Epithelial cell of esophagus (primary cell): Measurements from ENCODE around the gene RHOA.
A peak's percentile ranks its signal among the peaks of the same experiment; 100 is the strongest.

Experiments
- DNase-seq: peaks from one replicate; pipeline ENCODE4 v3.0.0; 2010; ENCODE audit warnings: low read depth
- H3K4me3 ChIP-seq: 2 replicates; pipeline ENCODE4 v1.5.1; 2011; ENCODE audit warnings: mild to moderate bottlenecking, low read length, control low read depth
- CTCF ChIP-seq: IDR thresholded peaks from 2 replicates; pipeline ENCODE4 v1.5.1; 2011; ENCODE audit warnings: low read depth, mild to moderate bottlenecking, low read length, control low read depth, inconsistent platforms; ENCODE audit not compliant: insufficient read depth; ENCODE audit errors: missing control alignments

The RHOA gene

GRCh38 chr3:49453621-49454020 is 41.8 kb upstream of the RHOA start:
- H3K4me3 ChIP-seq: no peak overlapping the region
- DNase-seq: no peak
- no peak for TF ChIP-seq CTCF

GRCh38 chr3:49445391-49445790 is 33.6 kb upstream of the RHOA start:
- no peak for TF ChIP-seq CTCF
- H3K4me3 ChIP-seq: no peak overlapping the region
- DNase-seq: no peak

GRCh38 chr3:49434731-49435130 is 23.0 kb upstream of the RHOA start:
- H3K4me3 ChIP-seq: no peak overlapping the region
- no peak for TF ChIP-seq CTCF
- DNase-seq: no peak

DNA sequence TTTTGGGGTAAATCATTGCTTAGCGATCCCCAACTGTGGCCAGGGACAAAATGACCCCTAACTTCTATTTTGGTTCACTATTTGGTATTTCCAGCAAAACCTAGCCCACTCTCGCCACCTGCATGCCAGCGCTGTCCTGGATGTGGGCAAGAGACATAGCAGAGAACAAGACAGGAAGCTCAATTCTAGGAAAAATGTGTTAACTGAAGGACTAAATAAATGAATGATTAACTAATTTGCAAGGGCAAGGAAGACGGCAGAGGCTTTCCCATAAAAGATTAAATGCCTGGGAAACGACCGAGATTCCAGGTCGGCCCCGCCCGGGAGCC is 16.9 kb upstream of the RHOA start:
- TF ChIP-seq CTCF: no peak
- no peak for DNase-seq

GRCh38 chr3:49427586-49427985 is 15.8 kb upstream of the RHOA start:
- H3K4me3 ChIP-seq: no peak overlapping the region
- DNase-seq: peak; percentile 79
- TF ChIP-seq CTCF: no peak

More for the DNA sequence above, 16.9 kb upstream of the RHOA start:
- H3K4me3 ChIP-seq: peak overlapping the region; percentile 69

DNA sequence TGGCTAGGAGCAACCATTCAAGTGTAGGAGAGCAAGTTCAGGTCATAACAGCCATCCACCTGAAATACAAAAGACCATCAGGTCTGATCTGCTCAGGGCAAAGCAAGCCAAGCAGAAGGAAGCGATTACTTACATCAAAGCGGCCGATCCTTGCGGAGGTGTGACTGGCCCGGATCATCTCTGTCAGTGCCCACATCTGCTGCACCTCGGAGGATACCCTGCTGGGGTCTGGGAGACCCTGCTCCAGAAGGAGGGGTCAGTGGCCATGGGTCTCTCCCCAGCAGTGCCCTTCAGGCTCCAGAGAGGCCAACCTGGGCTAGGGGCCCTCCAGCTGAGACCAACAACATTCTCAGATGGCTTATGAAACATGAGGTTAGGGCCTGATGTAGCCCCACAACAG is 13.0 kb upstream of the RHOA start:
- no peak overlapping the region for H3K4me3 ChIP-seq
- no peak for TF ChIP-seq CTCF

DNA sequence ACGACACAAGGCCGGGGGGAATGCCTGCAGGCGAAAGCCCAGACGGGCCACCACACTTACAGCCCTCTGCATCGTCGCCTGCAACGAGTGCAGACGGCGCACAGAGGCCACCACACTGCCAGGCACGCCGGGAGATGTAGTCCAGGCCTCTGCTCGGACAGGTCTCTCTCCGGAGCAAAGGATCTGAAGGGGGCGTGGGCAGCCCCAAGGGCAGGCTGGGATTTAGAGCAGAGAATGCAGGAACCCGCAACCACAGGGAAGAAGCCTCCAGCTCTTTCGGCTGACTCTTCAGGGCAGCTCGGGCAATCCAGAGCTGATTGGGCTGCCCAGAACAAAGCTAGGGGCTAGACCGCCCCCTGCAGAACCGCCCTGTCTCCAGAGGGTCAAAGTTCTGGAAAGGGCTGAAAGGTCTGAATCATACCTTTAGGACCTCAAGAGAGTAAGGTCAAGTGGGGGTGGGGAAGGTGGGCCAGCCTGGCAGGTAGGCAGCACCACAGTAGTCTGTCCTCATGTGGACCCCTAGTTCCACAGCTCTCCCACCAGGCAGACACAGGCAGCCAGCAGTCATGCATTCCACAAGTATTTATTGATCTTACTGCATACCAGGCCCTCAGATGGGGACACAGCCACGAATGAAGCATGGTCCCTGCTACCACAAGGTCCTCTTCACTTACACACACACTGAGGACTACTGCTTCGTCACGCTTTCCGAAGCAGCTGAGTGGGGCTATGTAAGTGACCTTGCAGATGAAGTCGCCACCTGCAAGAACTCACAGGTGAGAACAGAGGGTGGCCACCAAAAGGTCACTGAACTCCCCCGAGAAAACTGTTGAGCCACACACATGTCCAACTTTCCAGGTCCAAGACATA is 10.8 kb upstream of the RHOA start, which contains the start of gene AMT:
TSS of gene AMT (minus strand) at position 95 of the 870 bp plus-strand sequence. CDS start at position 72, 23 bp downstream.
- no peak for TF ChIP-seq CTCF
- H3K4me3 ChIP-seq: no peak within 1 kb of the TSS
- DNase-seq: no peak

More for the DNA sequence above, 13.0 kb upstream of the RHOA start:
- no peak for DNase-seq
